Adipose tissue (tissue), 3 donors: ENCODE measurements around the gene CALHM4. TPM values are rescaled to one million over a fixed set of nuclear protein-coding genes. Genes with fewer than 3 reads are reported as not detected.
"Not testable (repeated sequence)": the region's sequence is repeated elsewhere in the genome, so short reads cannot be mapped to it uniquely, and the experiment has no call there.

ENCODE experiments used
- H3K27ac ChIP-seq: one replicate; pipeline ENCODE4 v1.5.1; 2013; ENCODE audit warnings: low read depth, low read length
- WGBS, 3 donors: extraction: QIAGEN DNeasy Blood & Tissue Kit; methylation state at CpG; one replicate each; pipeline ENCODE4 v1.1.7; 2013; 5-methylcytosine and 5-hydroxymethylcytosine counted together
- polyA plus RNA-seq, 3 donors: library from polyadenylated mRNA; stranded (reverse); fragments of 200-250 nt; gene quantifications; one replicate each; pipeline ENCODE4 v1.2.3, GENCODE V29; 2013
- donor health status: healthy with polysubstance abuse.
- donor health status: Bipolar disorder and iron deficiency.
- donor health status: healthy.

CALHM4 gene
- polyA plus RNA-seq, 3 donors = not detected

DNA sequence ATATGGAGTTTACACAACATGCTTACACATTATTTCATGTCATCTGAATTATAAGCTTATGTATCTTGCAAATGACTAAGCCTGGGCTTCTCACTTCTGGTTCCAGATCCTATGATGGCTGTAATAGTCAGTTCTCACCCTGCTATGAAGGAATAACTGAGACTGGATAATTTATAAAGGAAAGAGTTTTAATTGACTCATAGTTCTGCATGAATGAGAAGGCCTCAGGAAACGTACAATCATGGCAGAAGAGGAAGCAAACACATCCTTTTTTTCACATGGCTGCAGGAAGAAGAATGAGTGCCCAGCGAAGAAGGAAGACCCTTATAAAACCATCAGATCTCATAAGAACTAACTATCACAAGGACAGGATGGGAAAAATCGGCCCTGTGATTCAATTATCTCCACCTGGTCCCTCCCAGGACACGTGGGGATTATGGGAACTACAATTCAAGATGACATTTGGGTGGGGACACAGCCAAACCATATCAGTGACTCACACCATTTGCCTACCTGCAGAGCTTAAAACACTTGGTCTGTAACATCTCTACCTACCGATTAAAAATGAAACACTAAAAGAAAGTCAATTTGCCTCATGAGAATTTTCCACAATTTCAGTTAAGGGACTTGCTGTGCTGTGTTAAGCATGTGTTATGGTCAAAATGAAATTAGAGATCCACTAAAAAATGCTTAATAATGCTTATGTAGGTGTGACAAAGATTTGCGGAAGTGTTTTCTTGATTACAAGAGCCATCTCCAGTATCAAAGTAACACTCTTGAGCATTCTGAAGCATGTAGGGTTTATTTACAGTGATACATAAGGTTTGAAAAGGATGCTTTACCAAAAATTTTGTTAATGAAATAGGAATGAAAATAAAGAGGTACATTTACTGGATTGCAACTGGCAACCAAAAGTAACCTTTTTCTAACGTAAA lies 15.5 kb downstream of the CALHM4 start:
- 55 to 60% (median 56%) methylated on average over 7 of the region's 7 CpGs for WGBS, 3 donors
- H3K27ac ChIP-seq = no peak overlapping the region

DNA sequence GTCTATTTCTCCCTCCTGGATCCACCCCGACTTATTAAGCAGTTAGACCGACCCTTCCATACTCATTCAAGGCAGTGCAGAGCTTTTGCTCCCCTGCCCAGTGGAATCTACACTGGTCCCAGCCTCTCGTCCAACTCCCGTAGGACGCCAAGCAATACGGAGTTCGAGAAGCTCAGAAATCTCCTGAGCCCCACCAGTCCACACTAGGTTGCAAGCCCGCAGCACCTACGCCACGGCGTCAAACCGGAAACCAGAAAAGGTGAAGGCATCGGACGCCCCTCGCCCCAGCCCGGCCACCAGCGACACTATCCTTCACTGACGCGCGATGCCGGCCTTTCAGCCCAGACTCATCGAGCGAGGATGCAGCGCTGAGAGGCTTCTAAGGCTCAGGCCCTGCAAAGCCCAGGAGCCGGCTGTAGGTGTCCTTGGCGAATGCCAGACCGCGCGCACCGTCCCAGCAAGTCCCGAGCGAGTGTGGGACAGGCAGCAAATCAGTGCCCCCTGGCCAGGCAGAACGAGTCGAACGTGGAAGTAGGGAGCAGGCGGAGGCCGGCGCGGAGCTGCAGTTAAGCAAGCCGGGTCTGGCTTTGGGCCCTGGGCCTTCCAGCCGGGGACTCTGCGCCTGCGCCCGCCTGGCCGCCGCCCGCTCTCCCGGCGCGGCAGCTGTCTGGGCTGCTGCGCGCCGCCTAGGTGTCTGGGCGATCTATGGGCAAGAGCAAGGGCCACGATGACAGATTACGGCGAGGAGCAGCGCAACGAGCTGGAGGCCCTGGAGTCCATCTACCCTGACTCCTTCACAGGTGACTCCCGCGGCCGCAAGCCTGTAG lies 17.5 kb downstream of the CALHM4 start, which contains the start of gene RWDD1:
Gene RWDD1, plus strand, starts transcription at position 649 of the 827 bp plus-strand sequence. Its CDS starts 79 bp downstream, at position 728.
- peak within 1 kb of the TSS; percentile 86 for H3K27ac ChIP-seq
- WGBS, 3 donors = 0 to 1% (median 0%) methylated on average over 59 to 62 of the region's 62 CpGs

DNA sequence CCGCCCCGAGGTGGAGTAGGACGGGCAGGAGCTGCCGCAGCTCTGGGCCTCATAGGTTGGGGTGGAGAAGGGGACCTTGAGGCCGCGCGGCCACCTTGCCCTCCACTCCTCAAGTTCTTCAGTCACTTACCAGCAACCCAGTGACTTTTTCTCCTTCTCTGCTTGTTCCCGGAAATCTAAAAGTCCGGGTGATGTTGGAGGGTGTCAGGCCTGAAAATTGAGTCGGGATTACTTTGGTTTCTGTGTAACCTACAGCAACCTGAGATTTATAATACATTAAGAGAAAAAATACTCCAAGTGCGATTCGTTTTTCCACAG lies 18.1 kb downstream of the CALHM4 start:
- WGBS, 3 donors = 0 to 1% (median 1%) methylated on average over 12 of the region's 12 CpGs
- peak overlapping the region; percentile 86 for H3K27ac ChIP-seq

DNA sequence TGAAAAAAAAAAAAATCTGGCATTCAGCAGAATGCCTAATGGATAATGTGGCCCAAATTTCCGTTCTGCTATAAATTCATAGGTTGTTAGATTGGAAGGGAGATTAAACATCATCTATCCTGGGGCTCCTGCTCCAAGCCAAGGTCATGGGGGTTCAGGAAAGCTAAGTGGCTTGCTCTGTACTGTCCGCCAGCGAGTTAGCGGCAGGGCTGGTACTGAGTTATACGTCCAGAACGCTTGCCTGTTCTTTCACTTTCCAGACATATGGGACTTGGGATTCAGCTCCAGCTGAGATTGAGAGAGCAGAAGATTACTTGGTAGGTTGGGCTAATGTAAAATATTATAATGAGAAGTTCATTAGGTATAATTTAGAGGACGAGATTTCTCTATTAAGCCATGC lies 18.6 kb downstream of the CALHM4 start:
- H3K27ac ChIP-seq = no peak overlapping the region
- 3 to 5% (median 4%) methylated on average over 7 of the region's 7 CpGs for WGBS, 3 donors

DNA sequence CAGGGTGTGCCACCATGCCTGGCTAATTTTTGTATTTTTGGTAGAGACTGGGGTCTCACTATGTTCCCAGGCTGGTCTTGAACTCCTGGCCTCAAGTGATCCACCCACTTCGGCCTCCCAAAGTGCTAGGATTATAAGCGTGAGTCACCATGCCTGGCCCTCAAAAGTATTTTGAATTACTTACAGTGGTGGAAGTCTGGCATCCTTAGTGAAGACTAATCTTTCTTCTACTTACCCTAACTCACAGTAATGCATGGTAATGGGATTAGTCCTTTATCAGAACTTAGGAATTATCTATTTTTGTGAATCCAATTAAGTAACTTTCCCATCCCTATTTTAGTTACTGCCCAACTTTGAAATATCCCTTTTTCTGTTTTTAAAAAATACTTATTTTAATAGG lies 21.7 kb downstream of the CALHM4 start:
- H3K27ac ChIP-seq = no peak overlapping the region
- 96 to 98% (median 96%) methylated on average over 2 of the region's 2 CpGs for WGBS, 3 donors

DNA sequence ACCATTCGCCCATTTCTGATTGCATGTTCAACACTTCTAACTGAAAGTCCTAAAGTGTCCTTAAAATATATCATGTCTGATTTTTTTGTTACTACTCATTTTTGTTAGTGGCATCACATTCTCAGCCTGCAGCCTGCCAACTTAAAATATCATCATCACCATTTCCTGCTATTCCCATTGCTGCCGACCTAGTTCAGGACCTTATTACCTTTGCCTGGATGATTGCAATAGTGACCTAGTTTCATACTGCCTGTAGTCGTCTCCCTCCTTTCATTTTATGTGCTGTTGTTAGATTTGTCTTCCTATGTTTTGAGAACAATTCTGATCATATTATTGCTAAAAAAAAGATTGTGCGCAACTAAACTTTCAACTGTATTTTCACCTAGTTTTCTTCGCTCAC lies 23.9 kb downstream of the CALHM4 start:
- no peak overlapping the region for H3K27ac ChIP-seq
- 80 to 81% (median 81%) methylated on average over 5 of the region's 5 CpGs for WGBS, 3 donors

DNA sequence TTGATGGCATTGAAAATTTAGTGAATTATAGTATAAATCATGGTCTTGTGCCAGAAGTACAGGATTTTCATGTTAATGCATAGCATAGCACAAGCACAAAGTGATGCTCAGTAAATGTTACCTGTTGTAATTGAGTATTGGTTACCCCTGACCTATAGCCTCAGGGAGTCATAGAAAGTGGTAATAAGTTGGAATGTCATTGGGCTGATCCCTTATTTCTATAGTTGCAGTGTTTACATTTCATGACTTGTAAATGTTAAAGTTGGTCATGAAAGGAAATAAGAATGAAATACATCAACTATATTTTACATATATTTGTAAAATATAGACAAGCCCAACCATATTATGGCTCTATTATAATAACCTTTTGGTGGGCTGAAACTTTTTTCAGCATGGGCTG lies 24.8 kb downstream of the CALHM4 start:
- no peak overlapping the region for H3K27ac ChIP-seq

DNA sequence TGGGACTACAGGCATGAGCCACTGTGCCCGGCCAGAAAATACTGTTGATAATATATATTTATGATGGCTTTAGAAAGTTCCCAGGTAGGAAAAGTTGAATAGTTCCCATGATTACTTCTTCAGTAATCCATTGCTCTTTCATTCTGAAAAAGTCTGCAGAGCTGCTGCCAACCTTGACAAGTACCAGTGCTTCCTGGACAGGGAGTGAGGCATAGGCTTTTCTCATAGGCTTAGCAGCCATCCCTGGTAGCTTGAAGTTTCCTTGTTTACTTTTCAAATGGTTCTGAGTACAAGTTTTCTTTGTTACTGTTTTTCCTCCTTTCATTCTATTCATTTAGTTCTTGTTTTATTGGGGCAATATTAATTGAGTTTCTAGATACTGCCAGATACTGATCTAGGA lies 25.6 kb downstream of the CALHM4 start:
- 67 to 87% (median 75%) methylated on average over 1 of the region's 1 CpG for WGBS, 3 donors
- H3K27ac ChIP-seq = no peak overlapping the region

DNA sequence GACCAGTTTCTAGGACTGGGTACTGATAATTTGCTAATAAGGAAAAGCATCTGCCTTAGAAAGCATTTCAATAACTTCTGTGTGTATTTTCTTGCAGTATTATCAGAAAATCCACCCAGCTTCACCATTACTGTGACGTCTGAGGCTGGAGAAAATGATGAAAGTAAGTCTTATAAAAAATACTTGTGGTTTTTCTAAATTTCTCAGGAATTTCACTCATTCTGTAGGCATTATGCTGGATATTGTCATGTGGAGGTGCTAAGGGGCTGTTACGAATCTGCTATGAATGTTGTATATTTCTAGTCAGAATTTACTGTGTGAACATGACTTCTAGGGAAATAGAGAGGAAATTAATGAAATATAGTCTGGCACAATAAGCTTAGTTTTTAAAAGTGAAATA lies 26.6 kb downstream of the CALHM4 start:
- no peak overlapping the region for H3K27ac ChIP-seq
- WGBS, 3 donors = 70 to 93% (median 88%) methylated on average over 2 of the region's 2 CpGs

DNA sequence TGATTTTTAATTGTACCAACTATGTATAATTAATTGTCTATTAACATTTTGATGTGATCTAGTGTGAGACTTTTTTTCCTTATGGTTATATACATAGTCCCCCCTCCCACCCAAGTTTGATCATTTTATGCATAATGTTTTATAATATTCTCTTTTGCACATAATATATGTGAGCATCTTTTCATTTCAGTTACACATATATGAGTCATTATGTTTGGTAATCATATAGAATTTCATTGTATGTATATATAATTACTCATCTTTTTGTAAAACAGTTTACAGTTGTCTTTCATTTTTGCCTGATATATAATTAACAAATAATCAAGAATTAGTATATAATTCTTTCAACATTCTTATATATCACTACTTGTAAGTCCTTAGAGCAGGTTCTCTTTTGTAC lies 32.7 kb downstream of the CALHM4 start:
- no peak overlapping the region for H3K27ac ChIP-seq

DNA sequence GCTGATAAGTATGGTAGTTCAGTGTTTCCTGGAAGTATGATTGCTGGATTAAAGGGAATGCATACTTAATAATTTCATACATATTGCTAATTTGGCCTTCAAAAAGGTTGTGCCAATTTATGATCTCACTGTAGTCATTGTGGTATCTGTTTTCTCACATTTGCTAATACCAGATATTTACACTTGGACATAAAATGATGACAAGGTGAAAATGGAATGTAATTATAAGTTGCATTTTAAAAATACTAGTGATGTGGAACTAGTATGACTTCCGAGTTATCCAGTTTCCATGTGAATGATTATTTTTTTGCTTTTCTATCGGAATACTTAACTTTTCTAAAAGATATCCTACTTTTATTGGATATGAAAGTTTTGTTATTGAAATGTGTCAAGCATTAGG lies 33.2 kb downstream of the CALHM4 start:
- no peak overlapping the region for H3K27ac ChIP-seq
- WGBS, 3 donors = 96 to 99% (median 97%) methylated on average over 2 of the region's 2 CpGs

DNA sequence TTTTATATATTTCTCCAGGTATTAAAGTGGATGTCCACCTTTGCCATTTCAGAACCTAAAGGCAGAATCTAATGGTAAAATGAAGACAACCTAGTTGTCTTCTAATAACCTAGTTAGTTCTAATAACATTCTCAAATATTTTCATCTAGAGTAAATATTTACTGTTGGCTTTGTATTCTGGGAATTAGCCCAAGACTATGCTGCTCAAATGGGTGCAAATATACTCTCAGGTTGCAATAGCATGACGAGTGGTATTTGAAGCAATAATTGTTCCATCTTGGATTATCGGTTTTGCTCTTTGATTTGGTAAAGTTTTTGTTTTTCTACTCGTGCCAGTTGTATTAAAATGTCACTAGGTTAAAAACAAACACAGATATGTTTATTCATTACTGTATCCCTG lies 41.7 kb downstream of the CALHM4 start:
- WGBS, 3 donors = 48 to 97% (median 86%) methylated on average over 3 of the region's 3 CpGs
- no peak overlapping the region for H3K27ac ChIP-seq

DNA sequence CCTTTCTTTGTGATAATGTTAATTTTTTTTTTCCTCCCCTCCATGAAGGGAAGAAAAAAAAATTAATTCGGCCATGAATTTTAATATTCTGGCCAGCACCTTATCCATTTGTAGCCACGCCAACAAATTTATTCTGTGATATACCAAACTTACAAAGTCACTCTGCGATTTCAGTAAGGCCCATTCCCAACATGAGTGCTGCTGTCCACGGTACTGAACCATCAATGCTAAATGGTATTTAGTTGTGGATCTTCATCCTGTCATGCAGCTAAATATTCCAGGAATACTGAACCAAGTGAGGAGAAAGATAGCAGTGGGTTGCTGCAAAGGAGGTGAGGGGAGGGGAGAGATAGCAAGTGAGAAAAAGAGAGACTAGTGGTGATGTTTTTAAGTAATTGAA lies 43.3 kb downstream of the CALHM4 start:
- WGBS, 3 donors = 82 to 84% (median 83%) methylated on average over 4 of the region's 4 CpGs
- no peak overlapping the region for H3K27ac ChIP-seq

DNA sequence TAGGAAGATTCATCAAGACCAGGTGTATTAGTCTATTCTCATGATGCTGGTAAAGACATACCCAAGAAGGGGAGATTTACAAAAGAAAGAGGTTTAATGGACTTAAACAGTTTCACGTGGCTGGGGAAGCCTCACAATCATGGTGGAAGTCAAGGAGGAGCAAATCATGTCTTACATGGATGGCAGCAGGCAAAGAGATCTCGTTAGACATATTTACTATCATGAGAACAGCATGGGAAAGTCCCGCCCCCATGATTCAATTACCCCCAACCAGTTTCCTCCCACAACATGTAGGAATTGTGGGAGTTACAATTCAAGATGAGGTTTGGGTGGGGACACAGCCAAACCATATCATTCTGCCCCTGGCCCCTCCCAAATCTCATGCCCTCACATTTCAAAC lies 50.4 kb downstream of the CALHM4 start:
- 95 to 96% (median 96%) methylated on average over 3 of the region's 3 CpGs for WGBS, 3 donors
- H3K27ac ChIP-seq = not testable (repeated sequence)

DNA sequence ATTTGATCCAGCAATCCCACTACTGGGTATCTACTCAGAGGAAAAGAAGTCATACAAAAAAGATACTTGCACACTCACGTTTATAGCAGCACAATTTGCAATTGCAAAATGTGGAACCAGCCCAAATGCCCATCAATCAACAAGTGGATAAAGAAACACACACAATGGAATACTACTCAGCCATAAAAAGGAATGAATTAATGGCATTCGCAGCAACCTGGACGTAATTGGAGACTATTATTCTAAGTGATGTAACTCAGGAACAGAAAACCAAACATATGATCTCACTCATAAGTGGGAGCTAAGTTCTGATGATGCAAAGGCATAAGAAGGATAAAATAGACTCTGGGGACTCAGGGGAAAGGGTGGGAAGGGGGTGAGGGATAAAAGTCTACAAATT lies 51.3 kb downstream of the CALHM4 start:
- 88 to 91% (median 91%) methylated on average over 3 of the region's 3 CpGs for WGBS, 3 donors
- H3K27ac ChIP-seq = not testable (repeated sequence)

DNA sequence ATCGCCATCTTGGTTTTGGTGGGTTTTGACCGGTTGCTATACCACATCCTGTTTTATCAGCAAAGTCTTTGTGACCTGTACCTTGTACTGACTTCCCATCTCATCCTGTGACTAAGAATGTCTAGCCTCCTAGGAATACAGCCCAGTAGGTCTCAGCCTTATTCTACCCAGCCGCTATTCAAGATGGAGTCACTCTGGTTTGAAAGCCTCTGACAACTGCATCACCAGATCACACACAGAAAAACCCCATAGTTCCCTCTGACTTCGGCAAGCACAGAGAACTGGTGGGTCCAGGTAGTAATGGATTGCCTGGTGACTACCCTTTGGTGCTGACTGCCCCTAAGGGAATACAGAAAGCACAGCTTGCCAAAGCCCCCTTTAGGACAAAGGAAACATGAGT lies 52.4 kb downstream of the CALHM4 start:
- H3K27ac ChIP-seq = no peak overlapping the region
- WGBS, 3 donors = 97 to 98% (median 97%) methylated on average over 4 of the region's 4 CpGs
